ELF-1 (cell line): Measurements from ENCODE around the gene NFKBIB.
"Not testable (repeated sequence)": the region's sequence is repeated elsewhere in the genome, so short reads cannot be mapped to it uniquely, and the experiment has no call there.

Experiments
- DNase-seq: peaks from one replicate; pipeline ENCODE4 v3.0.0-alpha.2; 2016; ENCODE audit warnings: low read depth, low spot score

The NFKBIB gene

DNA sequence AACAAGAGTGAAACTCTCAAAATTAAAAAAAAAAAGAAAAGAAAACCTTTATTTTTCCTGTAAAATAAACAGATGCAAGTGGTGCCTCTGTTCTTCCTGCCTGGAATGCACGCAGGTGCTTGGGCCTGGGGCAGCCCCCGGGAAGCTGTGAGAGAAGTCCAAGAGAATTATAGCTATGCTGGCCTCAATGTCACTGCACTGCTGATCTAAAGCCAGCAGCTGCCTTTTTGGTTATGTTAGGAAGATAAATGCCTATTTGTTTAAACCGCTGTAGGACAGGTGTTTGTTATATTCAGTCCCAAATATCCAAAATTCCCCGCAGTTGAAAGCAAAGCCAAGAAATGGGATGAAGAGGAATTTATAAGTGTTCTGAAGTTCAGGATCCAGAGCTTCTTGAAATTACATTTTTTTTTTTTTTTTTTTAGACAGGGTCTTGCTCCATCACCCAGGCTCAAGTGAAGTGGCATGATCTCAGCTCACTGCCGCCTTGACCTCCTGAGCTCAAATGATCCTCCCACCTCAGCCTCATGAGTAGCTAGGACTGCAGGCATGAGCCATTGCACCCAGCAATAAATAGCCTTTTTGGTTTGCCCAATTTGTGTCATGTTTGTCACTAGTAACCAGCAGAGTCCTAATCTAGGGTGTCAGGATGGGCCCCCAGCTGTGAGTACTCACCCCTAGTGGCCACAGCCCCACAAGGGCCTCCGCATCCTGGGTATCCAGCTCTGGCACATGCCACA is 23.9 kb upstream of the NFKBIB start:
- DNase-seq, result no peak

DNA sequence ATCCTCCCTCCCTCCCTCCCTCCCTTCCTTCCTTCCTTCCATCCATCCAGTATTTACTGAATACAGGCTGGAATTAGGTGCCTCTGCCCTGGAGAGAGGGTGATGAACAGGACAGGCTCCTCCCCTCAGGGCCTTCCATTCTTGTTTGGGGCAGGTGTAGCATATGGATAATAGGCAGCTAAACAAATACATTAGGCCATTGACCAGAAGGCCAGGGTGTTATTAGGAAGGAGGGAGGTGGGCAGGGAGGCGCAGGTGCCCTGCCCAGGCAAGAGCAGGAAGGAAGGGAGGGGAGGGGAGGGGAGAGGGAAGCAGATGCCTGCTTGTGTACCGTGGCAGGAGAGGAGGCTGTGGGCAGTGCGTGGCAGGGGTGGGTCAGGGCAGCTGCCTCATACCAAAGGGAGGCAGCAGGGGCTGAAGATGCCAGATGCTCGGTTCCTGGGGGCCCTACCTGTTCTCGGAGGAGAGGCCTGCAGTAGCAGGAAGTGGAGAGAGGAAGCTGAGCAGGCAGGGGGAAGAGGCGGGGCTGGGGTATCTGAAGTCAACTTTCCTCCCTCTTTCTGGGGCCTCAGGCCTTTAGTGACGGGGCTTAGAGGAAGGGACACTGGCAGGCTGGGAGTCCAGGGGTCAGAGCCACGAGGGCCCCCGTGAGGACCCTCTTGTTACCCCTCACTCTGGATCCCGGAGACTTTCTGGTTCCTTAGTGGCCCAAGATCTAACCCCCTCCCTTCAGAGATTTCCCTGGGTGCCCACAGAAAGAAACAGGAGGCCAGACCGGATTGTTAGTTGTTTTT is 21.8 kb upstream of the NFKBIB start, which contains the start of gene RINL:
TSS of gene RINL (minus strand) at position 495 of the 794 bp plus-strand sequence. CDS start 1,533 bp downstream, outside the sequence.
- DNase-seq, result no peak

DNA sequence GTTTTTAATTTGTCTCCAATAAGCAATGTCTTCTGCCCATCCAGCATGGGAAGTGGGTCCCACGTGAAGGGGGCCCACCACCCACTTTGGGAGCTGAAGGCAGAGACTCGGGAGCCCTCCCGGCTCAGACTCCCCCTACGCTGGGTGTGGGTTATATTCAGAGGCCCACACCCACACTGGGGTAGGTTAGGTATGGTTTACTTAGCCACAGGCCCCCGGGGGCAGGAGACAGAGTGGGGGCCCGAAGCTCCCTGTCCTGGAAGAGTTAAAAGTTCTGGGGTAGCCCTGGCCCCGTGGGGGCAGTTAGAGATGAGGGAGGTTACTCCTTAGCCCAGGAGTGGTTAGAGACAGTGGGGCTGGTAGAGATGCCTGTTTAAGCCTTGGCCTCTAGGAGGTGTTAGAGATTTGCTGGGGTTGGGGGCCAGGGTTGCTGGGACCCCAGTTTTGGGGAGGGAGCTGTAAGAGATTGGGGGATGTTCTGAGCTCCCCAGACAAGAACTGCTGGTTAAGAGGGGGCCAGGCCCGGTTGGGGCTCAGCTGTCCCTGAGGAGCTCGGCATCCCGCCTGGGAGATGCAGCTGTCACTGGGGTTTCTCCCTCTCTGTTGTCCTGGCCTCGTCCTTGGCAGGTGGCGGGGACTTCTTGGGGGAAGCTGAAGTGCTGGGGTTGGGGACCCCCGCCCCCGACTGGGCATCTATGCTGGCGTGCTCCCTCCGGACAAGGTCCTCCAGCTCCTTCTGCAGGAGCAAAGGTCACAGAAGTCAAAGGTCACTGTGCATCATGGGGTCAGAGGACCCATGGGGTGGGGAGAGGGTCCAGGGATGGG is 21.0 kb upstream of the NFKBIB start:
- no peak for DNase-seq

DNA sequence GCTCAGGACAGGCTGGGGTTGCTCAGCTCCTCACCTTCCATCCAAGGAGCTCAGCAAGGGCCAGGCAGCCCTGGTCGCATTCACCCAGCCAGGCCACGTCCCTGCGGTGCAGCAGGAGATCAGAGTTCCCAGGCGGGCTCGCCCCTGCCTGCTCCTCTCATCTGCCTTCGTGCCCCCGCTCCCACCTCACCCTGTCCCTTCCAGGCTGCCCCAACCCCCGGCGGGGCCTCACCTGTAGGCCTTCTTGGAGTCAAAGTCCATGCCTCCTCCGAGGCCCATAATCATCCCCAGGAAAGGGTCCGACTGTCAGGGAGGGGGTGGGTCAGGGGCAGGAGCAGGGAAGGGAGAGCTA is 20.4 kb upstream of the NFKBIB start:
- DNase-seq, result no peak

DNA sequence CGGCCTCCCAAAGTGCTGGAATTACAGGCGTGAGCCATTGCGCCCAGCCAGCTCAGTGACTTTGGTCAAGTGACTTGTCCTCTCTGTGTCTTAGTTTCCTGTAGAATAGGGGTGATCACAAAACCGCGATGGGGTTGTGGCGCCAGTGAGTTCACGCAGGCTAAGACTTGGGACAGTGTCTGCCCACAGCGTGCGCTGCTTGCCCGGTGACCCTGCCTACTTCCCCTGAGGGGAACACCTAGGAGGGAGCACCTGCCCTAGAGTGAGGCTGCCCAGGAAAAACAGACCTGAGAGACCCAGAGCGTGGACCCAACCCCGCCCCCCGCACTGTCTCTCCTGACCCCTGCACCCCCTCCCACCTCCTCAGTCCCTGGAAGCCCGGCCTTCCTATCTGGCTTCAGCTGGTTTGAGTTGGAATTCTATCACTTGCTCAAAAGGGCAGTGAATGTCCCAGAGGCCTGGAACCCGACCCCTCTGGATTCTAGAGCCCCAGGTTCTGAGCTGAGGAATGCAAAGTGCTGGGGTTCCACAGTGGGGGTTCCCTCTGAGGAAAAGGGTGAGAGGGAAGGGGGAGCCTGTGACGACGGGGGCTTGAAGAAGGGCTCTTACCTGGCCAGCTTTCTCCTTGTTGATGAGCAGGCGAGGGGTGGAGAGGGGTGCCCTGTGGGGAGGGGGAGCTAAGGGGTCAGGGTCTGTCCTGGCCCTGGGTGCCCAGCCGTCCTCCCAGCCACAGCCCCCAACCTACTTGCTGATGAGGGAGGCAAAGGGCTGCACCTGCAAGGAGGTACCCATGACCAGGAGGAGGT is 19.5 kb upstream of the NFKBIB start:
- DNase-seq, result peak; percentile 42

DNA sequence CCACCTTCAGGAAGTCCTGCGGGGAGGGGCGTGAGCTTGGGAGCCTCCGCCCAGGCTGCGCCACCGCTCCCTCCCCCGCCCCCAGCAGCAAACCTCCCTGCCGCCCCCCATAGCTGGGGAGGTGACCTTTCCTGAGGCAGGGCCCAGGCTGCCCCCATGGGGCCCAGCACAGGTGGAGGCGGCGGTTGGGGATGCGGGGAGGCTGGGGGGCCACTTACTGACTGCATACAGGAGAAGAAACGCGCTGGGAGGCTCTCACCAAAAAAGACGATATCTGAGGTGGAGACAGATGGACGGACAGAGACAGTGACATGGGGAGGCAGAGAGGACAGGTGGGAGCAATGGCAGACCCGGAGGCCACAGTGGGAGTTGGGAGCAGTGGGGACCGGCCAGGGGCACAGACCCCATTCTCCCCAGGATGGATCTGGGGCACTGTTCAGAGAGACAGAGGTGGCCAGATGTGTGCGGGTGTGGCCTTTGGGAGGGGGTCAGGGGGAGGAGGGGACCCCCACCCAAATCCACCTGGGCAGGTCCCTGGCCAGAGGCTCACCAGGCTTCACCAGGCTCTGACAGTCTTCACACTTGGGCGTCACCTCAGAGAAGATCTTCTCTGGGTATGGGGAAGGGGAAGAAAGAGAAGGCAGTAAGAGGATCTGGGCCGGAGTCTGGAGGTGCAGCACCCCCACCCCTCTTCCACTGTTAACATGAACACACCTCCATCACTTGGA is 18.7 kb upstream of the NFKBIB start:
- DNase-seq, result no peak

DNA sequence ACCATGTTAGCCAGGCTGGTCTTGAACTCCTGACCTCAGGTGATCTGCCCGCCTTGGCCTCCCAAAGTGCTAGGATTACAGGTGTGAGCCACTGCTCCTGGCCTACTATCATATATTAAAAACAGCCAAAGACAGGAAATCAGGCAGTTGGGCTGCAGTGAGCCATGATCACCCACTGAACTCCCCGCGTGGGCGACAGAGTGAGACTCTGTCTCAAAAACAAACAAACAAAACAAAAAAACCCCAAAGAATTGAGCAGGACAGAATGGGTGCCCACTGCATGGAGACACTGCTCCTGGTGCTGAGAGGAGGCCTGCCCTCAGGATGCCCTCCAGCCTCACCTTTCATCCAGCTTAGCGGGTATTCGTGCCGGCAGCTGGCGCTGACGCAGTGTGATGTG is 16.5 kb upstream of the NFKBIB start:
- DNase-seq, result no peak

DNA sequence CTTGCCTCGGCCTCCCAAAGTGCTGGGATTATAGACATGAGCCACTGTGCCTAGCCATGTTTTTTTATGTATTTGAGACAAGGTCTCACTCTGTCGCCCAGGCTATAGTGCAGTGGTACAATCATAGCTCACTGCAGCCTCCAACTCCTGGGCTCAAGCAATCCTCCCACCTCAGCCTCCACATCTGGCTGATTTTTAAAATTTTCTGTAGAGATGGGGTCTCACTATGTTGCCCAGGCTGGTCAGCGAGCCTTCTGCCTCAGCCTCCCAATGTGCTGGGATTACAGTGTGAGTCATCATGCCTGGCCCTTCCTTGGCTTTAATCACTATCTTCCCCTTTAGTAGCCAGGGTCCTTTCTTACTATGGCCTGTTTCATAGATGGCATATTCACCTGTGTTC is 15.1 kb upstream of the NFKBIB start:
- DNase-seq, result not testable (repeated sequence)

DNA sequence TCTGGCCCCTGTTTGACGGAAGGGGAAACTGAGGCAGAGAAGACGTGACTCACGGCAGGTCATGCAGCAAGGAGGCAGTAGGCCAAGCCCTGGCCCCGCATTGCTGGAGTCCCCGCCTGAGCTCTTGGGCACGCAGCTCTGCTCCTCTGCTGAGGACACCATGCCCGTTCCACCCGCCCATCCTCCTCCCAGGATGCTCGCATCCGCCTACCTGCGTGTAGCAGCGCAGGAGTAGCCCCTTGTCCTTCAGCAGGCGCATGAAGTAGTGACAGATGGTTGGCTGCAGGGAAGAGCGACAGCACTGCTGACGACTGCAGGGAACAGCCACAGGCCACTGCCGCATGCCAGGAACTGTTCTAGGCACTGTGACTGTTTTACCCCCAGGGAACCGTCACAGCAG is 10.9 kb upstream of the NFKBIB start:
- no peak for DNase-seq

DNA sequence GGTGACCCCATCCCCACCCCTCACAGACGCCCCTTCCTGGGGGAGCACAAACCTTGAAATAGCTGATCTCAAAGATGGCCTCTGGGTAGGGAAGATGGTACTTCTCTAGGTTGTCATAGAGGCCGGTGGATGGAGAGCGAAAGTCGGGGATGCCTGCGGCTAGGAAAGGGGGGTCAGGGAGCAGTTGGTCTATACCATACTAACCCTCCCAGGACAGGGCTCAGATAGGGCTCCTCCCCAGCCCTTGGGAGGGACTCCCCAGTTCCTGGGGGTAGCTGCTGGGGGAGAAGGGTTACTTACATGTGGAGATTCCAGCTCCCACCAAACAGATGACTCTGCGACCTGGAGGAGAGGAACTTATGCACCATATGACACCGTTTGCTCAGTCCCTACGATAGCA is 10.0 kb upstream of the NFKBIB start:
- no peak for DNase-seq

DNA sequence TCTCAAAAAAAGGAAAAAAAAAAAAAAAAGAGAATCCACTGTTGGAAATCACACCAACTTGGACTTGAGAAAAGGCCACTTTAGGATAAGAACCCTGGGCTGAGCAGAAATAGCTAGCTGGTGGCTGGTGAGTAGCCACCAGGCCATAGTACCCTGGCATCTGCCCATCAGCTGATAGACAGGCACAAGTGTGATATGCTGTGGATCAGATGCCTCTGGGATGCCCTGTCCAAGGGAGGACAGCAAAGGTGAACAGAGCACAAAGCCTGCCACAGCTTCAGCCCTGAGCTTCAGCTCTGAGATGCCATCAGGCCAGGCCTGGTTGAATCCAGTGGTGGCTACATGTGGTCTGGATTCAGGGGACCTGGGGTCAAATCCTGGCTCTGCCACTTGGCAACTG is 9.1 kb upstream of the NFKBIB start:
- no peak for DNase-seq

DNA sequence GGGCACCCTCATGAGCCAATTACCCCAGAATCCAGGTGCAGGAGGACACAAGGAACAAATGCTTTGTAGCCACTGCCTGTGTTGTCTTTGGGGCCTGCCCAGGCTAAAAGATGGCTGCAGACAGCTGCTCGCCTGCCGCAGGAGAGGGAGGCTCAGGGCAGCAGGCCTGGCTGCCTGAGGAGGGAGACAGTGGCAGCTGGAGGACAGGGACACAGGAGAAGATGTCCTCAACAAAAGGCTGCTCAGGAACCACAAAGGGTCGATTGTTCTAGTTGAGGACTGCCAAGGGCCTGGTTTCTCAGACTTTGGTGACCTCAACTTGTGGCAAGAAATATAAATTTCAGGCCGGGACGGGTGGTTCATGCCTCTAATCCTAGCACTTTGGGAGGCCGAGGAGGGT is 8.0 kb upstream of the NFKBIB start:
- DNase-seq, result no peak

DNA sequence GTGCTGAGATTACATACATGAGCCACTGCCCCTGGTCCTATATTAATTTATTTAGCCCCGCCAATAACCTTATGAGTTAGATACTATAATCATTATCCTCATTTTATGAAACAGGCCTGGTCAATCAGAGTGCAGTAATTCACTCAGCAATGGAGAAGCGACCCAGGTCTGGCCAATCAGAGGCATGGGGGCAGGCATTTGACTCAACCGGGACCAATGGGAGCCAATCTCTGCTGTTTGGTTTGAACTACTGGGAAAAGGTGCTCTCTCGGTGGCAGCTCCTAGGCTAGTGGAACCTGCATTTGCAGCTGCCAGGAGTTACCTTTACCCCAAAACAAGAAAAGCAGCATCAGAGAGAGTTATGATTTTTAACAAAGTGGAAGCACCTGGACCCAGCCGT is 6.9 kb upstream of the NFKBIB start:
- no peak for DNase-seq

DNA sequence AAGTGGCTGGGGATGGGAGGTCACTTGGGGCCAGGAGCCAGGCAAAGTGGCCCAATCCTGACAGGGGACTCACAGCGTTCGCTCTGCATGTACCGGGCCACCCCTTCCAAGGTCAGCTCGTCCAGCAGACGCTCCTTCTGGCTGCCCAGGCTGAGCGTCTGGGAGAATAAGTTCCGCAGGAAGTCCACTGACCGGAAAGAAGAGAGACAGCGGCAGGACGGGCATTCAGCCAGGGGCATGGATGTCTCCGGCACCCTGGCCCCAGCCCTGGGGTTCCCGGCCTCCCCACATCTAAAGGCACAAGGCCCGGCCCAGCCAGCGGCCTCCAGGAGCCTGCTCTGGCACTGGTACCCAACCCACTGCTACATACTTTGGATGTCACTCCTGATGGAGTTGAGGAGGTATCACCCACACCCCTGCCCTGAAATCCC is 6.4 kb upstream of the NFKBIB start:
- no peak for DNase-seq

DNA sequence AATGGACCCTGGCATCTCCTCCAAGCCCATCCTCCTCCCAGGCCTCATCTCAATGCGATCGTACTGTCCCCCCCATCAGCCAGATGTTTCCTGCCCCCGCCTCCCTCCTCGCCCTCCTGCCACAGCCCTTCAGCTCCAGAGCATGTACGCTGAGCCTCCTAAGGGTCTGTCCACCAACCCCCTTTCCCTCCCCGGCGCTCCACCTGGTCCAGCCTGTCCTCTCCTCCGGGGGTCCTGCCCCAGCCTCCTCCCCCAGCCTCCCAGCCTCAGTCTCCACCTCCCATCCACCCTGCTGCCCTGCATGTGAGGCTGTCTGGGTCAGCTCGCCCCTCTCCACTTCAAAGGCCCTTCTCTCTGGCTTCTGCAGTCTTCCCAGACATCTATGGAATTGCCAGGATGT is 4.8 kb upstream of the NFKBIB start:
- no peak for DNase-seq

DNA sequence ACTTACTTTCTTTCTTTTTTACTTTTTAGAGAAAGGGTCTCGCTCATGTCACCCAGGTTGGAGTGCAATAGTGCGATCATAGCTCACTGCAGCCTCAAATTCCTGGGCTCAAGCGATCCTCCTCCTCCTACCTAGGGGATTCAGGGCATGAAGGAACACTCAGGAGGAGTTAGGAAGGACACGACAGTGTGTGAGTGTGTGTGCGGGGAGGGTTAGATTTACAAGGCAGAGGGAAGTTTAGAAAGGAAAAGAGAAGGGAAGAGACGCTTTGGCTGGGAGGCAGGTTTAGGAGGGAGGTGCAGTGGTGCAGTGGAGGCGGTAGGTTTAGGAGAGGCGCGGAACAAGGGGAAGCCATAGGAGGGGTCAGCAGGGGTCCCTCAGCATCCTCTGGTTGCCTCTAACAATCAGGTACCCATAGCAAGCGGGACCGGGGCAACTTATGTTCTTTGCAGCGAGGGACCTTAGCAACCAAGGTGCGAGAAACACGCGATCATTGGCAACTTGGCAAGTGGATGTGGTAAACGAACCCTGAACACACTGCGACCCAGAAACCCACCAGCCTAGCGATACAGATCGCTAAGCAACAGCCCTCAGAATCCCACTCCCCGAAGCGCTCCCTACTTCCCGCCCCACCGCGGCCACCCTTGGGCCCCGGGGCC is 852 bp upstream of the NFKBIB start:
- no peak for DNase-seq

DNA sequence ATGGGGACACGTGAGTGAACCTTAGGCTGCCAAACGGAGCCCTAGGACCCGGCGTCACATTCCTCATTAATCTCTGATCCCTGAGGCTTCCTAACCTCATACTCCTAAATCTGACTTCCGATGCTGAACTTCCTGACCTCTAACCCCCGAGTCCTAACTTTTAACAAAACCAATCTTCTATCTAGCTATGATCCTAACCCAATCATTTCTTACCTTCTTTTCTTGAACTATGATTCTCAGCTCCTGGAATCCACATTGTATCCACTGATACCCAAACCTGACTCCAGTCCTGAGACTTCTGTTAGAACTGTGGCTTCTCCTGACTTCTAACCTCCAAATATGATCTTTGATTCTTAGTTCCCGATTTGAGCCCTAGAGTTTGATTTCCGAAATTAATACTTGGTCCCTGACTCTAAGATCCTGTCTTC is 447 bp downstream of the NFKBIB start:
- no peak for DNase-seq

DNA sequence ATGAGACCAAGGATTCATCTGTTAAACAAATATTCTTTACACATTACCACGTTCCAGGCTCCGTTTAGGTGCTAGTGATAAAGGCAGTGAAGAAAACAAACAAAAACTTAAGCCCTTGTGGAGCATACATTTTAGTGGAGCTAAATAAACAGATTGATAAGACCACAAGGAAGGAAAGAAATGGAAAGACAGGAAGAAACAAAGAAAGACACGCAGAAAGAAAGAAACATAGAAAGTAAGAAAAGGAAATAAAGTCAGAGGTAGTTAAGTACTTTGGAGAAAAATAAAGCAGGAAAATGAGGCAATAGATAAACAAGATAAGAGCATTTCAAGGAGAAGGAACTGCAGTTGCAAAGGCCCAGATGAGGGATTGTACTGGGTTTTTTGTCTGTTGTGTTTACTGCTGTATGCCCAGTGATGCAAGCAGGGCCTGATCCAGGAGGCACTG is 998 bp downstream of the NFKBIB start:
- no peak for DNase-seq

DNA sequence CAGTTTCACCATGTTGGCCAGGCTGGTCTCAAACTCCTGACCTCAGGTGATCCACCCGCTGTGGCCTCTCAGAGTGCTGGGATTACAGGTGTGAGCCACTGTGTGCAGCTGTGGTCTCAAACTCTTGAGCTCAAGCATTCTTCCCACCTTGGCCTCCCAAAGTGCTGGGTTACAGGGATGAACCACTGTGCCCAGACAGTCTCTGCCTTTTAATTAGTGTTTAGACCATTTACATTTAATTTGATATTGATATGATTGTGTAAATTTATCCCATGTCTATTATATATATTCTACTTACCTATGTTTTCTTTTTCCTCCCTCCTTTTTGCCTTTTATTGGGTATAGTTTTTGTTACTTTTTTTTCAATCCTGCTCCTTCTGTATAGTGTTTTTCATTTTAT is 1.9 kb downstream of the NFKBIB start:
- DNase-seq, result no peak
